Activated CD4-positive, CD25-positive, alpha-beta regulatory T cell (primary cell): ENCODE results near the gene RRAGD.

Experiments used
- DNase-seq, 4 experiments: peaks; one replicate each; lab custom pipeline; 2025; lab: John Stamatoyannopoulos, UW

The RRAGD gene

GRCh38 chr6:89375427-89376267 is 36.4 kb downstream of the RRAGD start:
- DNase-seq, result peak in 2 of 4 experiments; percentile 18 to 27

DNA sequence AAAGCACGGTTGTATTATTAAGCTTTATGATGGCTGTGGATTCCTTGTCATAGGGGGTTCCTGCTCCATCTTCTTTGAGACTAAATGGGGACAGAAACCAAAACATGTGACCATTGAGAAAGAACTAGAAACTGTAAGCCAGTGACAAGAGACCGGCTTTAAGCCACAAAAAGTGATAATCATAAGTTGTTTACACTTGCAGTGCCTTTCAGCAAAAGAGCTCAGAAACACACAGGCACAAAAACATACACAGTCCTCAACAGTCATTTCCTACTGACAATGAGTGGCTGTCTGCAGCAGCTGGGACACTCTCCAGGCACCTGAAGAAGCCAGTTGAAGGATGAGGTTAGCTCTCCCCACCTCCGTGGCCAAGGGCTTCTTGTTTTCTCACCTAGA is 39.6 kb downstream of the RRAGD start:
- DNase-seq, result no peak

GRCh38 chr6:89371849-89372505 is 40.1 kb downstream of the RRAGD start:
- DNase-seq, result peak; percentile 58 to 72 (median 61)

GRCh38 chr6:89368999-89369398 is 43.1 kb downstream of the RRAGD start:
- DNase-seq, result no peak

- peak; percentile 2 to 52 (median 25) for DNase-seq
Measured at GRCh38 chr6:89368107-89368506, 44.0 kb downstream of the RRAGD start.

GRCh38 chr6:89364586-89364985 is 47.5 kb downstream of the RRAGD start:
- DNase-seq, result no peak

DNA sequence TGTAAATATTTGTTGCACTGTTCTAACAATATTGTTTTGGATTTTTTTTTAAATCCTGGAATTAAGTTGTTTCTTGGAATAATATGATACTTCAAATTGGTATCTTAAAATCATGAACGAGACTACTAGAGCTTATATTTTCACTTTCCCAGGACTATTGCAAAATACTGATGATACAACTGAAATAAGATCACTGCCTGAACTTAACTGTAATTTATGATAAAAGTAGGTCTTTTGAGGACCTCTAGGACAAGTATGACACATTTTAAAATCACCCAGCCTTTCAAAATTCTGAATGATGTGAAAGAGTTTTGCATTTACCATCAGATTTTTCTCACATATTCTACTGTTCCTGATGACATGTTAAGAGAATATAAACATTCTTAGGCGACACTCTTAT is 50.9 kb downstream of the RRAGD start:
- no peak for DNase-seq

DNA sequence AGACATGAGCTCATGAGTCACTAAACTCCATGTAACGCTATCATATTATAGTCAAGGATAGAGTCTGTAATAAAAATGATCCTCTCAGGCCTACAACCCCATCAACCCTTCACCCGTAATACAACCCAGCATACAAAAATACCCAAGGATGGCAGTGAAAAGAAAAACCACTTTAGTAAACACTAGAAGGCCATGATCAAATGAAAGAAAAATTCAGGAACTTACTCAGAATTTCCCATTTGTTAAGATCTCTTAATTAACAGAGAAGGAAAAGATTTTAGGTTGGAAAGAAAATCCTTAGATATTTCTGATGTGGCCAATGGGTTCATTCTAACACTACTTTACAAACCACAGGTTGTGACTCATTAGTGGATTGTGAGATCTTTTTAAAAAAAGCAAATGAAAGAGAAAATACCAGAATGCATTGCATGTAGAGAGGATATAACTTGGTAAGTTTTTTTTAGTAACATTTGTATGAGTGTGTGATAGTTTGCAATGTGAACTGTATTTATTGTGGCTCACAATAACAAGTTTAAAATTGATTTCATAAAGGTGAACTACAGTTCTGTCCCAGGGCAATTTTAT is 51.6 kb downstream of the RRAGD start:
- DNase-seq, result no peak

- DNase-seq, result no peak
Measured at GRCh38 chr6:89359561-89359960, 52.5 kb downstream of the RRAGD start.

GRCh38 chr6:89357390-89357789 is 54.7 kb downstream of the RRAGD start:
- DNase-seq, result no peak

GRCh38 chr6:89356642-89357170 is 55.4 kb downstream of the RRAGD start:
- DNase-seq, result no peak

GRCh38 chr6:89355511-89356194 is 56.4 kb downstream of the RRAGD start:
- no peak for DNase-seq

DNA sequence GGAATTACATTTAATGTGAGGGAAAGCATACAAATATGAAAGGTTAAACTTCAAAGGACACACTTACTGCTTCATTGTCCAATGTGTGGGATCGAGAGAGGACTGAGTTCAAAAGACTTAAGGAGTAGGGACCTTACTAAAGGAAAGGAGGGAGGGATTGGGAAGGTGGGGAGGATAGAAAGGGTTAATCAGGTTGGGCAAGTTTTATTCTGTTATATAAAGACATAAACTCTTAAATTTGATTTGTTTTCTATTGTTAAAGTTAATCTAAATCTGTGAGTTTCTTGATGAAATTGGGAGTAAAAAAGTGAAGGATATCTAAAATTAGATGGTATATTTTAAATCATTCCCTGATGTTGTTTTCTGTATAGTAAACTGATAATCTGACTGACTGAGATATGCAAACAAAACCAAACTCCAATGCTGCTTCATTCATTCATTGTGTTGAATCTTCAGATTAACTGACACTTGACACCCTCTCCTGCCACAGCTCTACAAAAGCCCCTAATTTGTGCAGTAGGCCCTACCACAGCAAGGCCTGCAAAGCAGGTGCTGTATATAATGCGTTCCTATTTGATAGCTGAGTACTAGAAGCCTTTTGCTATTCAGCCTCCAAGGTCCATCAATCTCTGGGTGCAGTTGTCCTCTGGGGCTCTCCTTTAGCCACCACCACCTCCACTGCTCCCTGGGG is 58.2 kb downstream of the RRAGD start:
- DNase-seq, result no peak

DNA sequence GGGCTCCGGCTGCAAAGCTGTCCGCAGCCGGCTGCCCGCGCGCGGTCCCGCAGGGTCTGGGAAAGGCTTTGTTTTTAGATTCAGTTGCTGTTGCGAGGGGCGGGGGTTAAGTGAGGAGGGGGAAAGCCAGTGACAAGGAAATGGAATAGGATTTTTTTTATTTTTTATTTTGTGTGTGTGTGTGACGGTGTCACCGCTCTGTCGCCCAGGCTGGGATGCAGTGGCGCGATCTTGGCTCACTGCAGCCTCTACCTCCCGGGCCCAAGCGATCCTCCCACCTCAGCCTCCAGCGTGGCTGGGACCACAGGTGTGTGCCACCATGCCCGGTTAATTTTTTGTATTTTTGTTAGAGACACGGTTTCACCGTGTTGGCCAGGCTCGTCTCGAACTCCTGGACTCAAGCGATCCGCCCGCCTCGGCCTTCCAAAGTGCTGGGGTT is 58.9 kb downstream of the RRAGD start:
- no peak for DNase-seq

DNA sequence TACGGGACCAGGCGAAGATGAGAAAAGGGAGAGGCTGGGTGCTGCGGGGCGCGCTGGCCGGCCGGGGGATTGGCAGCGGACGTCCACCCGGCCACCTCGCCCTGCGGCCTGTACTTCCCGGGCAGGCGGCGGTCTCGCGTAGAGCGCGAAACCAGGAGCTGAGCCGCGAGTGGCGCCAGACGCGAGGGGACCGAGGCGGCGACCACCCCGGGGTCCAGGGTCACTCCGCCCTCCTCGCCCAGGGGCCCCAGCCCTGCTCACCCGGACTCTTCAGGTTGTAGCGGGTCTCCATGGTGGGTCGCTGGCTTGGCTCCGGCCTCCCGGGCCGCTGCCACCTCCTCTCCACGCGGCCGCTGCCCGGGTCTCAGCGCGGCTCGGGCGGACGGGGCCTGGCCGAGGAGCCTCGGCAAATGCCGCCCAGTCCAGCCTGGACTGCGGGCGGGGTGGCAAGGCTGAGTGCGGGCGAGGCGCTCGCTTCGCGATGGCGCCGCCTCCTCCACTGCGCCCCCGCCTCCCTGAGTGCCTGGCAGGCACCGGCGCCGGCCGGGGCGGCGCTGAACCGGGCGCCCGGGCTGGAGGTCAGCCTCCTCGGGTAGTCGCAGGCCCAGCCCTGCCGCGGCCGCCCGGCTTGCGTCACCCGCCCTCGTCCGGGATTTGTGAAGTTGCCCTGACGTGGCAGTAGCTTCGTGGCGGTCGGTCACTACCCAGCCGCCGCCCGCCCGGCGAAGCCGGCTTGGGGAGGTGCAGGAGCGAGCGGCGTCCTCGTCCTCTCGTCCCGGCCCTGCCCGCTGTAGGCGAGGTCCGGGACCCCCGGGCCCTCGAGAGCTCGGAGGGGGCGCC is 59.6 kb downstream of the RRAGD start, which contains the start of gene UBE2J1:
TSS of gene UBE2J1 (minus strand) at position 445 of the 840 bp plus-strand sequence. CDS start at position 292, 153 bp downstream.
- DNase-seq, result peak; percentile 40 to 60 (median 50)

GRCh38 chr6:89351671-89352277 is 60.3 kb downstream of the RRAGD start:
- DNase-seq, result no peak

- no peak for DNase-seq
Measured at GRCh38 chr6:89350281-89350966, 61.6 kb downstream of the RRAGD start.

DNA sequence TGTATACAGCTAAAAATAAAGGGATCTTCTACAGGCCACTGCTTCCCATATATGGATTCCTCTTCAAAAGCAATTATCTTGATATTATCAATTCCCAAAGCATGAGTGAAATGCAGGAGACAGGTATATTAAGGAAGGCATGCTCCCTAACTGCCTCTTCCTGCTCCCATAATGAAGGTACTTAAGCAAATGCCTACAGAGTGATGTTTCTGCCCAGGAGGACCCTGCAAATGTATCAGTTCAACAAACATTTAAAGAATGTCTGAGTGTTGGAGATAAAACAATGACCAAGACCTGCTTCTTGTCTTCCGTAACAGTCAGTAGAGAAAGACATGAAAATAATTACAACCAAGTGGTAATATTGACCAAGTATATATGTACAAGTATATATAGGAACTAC is 63.7 kb downstream of the RRAGD start:
- no peak for DNase-seq

DNA sequence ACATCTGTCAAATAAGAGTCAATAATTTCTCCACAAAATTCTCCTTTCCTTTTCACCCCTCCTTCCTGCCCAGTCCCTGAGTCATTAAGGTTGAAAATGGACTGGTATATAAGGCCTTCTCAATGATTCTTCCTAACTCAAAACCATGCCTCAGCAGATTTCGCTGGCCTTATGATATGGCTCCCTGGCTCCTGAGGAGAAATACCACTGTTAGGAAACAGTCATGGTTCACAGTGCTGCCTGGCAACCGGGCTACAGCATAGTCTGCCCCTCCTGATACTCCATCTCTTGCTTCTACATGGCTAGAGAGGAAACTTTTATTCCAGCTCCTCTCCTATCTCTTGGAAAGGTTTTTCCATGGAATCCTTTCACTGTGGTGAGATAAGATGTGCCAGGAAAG is 64.2 kb downstream of the RRAGD start:
- DNase-seq, result no peak
